Stimulated activated CD8-positive, alpha-beta memory T cell treated with anti-CD3 and anti-CD28 coated beads, Interleukin-7, amount 100 ng/mL, for 1 hour (primary cell): ENCODE measurements around the gene DCAF12L1.

Experiments
- DNase-seq, 2 donors: peaks; one replicate each; pipeline ENCODE4 v3.0.0-alpha.2; 2020; ENCODE audit warnings: low read depth in 2 of 2

The DCAF12L1 gene

GRCh38 chrX:126552313-126553022 lies at the start of gene DCAF12L1:
Gene DCAF12L1, minus strand, starts transcription at chrX:126552814. Its CDS starts 206 bp downstream, at chrX:126552608.
- DNase-seq: no peak

- no peak for DNase-seq
These were observed 28.3 kb upstream of the DCAF12L1 start for GRCh38 chrX:126580877-126581276.

GRCh38 chrX:126575911-126576310 lies 23.3 kb upstream of the DCAF12L1 start:
- no peak for DNase-seq

- no peak for DNase-seq
These were observed 4.5 kb upstream of the DCAF12L1 start for GRCh38 chrX:126557151-126557550.

- no peak for DNase-seq
These were observed 795 bp downstream of the DCAF12L1 start for GRCh38 chrX:126551725-126552312.

- no peak for DNase-seq
These were observed 1.3 kb downstream of the DCAF12L1 start for GRCh38 chrX:126551306-126551705.

- no peak for DNase-seq
These were observed 1.8 kb downstream of the DCAF12L1 start for GRCh38 chrX:126550816-126551215.

- no peak for DNase-seq
These were observed 42.7 kb downstream of the DCAF12L1 start for GRCh38 chrX:126509923-126510322.
